Left ventricle myocardium inferior (tissue), 1 donor: ENCODE measurements around the gene ARHGAP29. TPM values are rescaled to one million over a fixed set of nuclear protein-coding genes. Genes with fewer than 3 reads are reported as not detected.

ENCODE experiments used
- DNase-seq: peaks from one replicate; pipeline ENCODE4 v3.0.0-alpha.2; 2020
- H3K27ac ChIP-seq: fragments of 200-600 bp; replicated peaks from 2 replicates; pipeline ENCODE4 v1.8.0; 2021
- H3K27me3 ChIP-seq: fragments of 200-600 bp; 2 replicates; pipeline ENCODE4 v1.8.0; 2021; ENCODE audit warnings: low read depth
- H3K36me3 ChIP-seq: fragments of 200-600 bp; 2 replicates; pipeline ENCODE4 v1.8.0; 2021
- H3K4me1 ChIP-seq: fragments of 200-600 bp; 2 replicates; pipeline ENCODE4 v1.8.0; 2021
- H3K4me3 ChIP-seq: fragments of 200-600 bp; 2 replicates; pipeline ENCODE4 v1.8.0; 2021; ENCODE audit warnings: mild to moderate bottlenecking, moderate library complexity
- H3K9me3 ChIP-seq: fragments of 200-600 bp; replicated peaks from 2 replicates; pipeline ENCODE4 v1.8.0; 2021
- CTCF ChIP-seq: fragments of 200-600 bp; IDR thresholded peaks from 2 replicates; pipeline ENCODE4 v1.8.0; 2021; ENCODE audit warnings: antibody characterized with exemption, mild to moderate bottlenecking, borderline replicate concordance
- intact Hi-C: fragments of 100-400 bp; cut with micrococcal nuclease; formaldehyde crosslinking; loops from one replicate; pipeline ENCODE4 v1.11.0; 2022
- total RNA-seq: library from RNA; stranded (reverse); fragmentation: NEBNext Ultra II Directional; extraction: Animal tissue kit (Norgen Biotek cat#: 25700); gene quantifications from one replicate; pipeline ENCODE4 v1.2.1, GENCODE V29; 2021
- donor health status: DM: no; HTN: yes; CAD: no; lungs with severe emphysema.

The ARHGAP29 gene
- total RNA-seq, 1 donor from 2014 or later: 26.5 TPM

- DNase-seq: no peak
- intact Hi-C loops: no loop called here
- H3K27me3 ChIP-seq: no peaks in the 10 kb centered on the region
- peak overlapping the region; percentile 97 for H3K27ac ChIP-seq
- H3K4me1 ChIP-seq: peaks cover 99% of the 10 kb centered on the region
- H3K36me3 ChIP-seq: no peaks in the 10 kb centered on the region
- H3K9me3 ChIP-seq: no peaks in the 10 kb centered on the region
- TF ChIP-seq CTCF: no peak
- peak overlapping the region; percentile 11 for H3K4me3 ChIP-seq
These were observed 5.6 kb downstream of the ARHGAP29 start for GRCh38 chr1:94231746-94232145.

- no peak for TF ChIP-seq CTCF
- intact Hi-C loops: no loop called here
- Histone ChIP-seq H3K9me3 (no peaks in the 10 kb centered on the region), H3K4me3 (peak overlapping the region; percentile 11), H3K36me3 (no peaks in the 10 kb centered on the region), H3K4me1 (peaks cover 100% of the 10 kb centered on the region), H3K27ac (peak overlapping the region; percentile 97), H3K27me3 (no peaks in the 10 kb centered on the region)
- no peak for DNase-seq
These were observed 6.5 kb downstream of the ARHGAP29 start for GRCh38 chr1:94230920-94231319.

- no peak for DNase-seq
- TF ChIP-seq CTCF: no peak
- no peaks in the 10 kb centered on the region for H3K36me3 ChIP-seq
- peak overlapping the region; percentile 12 for H3K27ac ChIP-seq
- intact Hi-C loops: no loop called here
- no peak overlapping the region for H3K4me3 ChIP-seq
- peaks cover 100% of the 10 kb centered on the region for H3K4me1 ChIP-seq
- no peaks in the 10 kb centered on the region for H3K9me3 ChIP-seq
- no peaks in the 10 kb centered on the region for H3K27me3 ChIP-seq
These were observed 8.6 kb downstream of the ARHGAP29 start for GRCh38 chr1:94228640-94229375.

GRCh38 chr1:94227624-94228023, 9.8 kb downstream of the ARHGAP29 start:
- Histone ChIP-seq H3K36me3 (no peaks in the 10 kb centered on the region), H3K27ac (peak overlapping the region; percentile 12), H3K9me3 (no peaks in the 10 kb centered on the region), H3K4me3 (no peak overlapping the region), H3K27me3 (no peaks in the 10 kb centered on the region), H3K4me1 (peaks cover 91% of the 10 kb centered on the region)
- intact Hi-C loops: no loop called here
- no peak for TF ChIP-seq CTCF
- no peak for DNase-seq

- H3K4me3 ChIP-seq: no peak overlapping the region
- no peak for DNase-seq
- peak overlapping the region; percentile 6 for H3K27ac ChIP-seq
- no peaks in the 10 kb centered on the region for H3K27me3 ChIP-seq
- no peaks in the 10 kb centered on the region for H3K36me3 ChIP-seq
- no peak for TF ChIP-seq CTCF
- no peaks in the 10 kb centered on the region for H3K9me3 ChIP-seq
- intact Hi-C loops: no loop called here
- peaks cover 91% of the 10 kb centered on the region for H3K4me1 ChIP-seq
These were observed 11.5 kb downstream of the ARHGAP29 start for GRCh38 chr1:94225845-94226244.
